ENCODE data around the gene MAF. TPM values are rescaled to one million over a fixed set of nuclear protein-coding genes. Genes with fewer than 3 reads are reported as not detected.

Gene MAF
- polyA plus RNA-seq, 1 donor from 2014 or later, result 2.1 TPM

GRCh38 chr16:79605999-79606398 is 5.5 kb upstream of the MAF start:
- no peaks in the 10 kb centered on the region for H3K36me3 ChIP-seq (ENCODE audit: insufficient read depth, low read length)
- no peak overlapping the region for H3K4me3 ChIP-seq (ENCODE audit: low read length)
- no peaks in the 10 kb centered on the region for H3K9me2 ChIP-seq (ENCODE audit: insufficient read depth, low read length)
- TF ChIP-seq MXI1 (conservative IDR thresholded peaks at IDR 0.05; ENCODE audit: poor library complexity, severe bottlenecking) (no peak), EZH2 (IDR thresholded peaks at IDR 0.05; ENCODE audit: borderline replicate concordance, insufficient read depth, low read length, poor library complexity, severe bottlenecking) (no peak), RAD21 (conservative IDR thresholded peaks at IDR 0.05) (no peak), POLR2AphosphoS5 (IDR thresholded peaks at IDR 0.05) (no peak), CTCF (IDR thresholded peaks at IDR 0.05; ENCODE audit: poor library complexity, severe bottlenecking) (no peak), EP300 (conservative IDR thresholded peaks at IDR 0.05; ENCODE audit: poor library complexity, severe bottlenecking) (no peak), TAF1 (IDR thresholded peaks at IDR 0.05; ENCODE audit: low read depth) (no peak), SMC3 (conservative IDR thresholded peaks at IDR 0.05; ENCODE audit: poor library complexity) (no peak), REST (IDR thresholded peaks at IDR 0.05; ENCODE audit: borderline replicate concordance) (no peak)
- no peak overlapping the region for H3K27ac ChIP-seq (ENCODE audit: low read length)
- H3K27me3 ChIP-seq (ENCODE audit: insufficient read depth, low read depth, low read length), result peaks cover 8% of the 10 kb centered on the region
- no peaks in the 10 kb centered on the region for H3K9me3 ChIP-seq (ENCODE audit: low read length)
- H3K79me2 ChIP-seq (replicated peaks; ENCODE audit: insufficient read depth, low read length), result no peaks in the 10 kb centered on the region
- H3F3A ChIP-seq (ENCODE audit: insufficient read depth, low read length, poor library complexity, severe bottlenecking), result no peaks in the 10 kb centered on the region
- no peak overlapping the region for H3K4me2 ChIP-seq (ENCODE audit: low read length)
- H2AFZ ChIP-seq (ENCODE audit: low read depth, low read length), result no peak overlapping the region
- H4K20me1 ChIP-seq (ENCODE audit: insufficient read depth), result no peaks in the 10 kb centered on the region
- no peak overlapping the region for H3K9ac ChIP-seq (ENCODE audit: low read length)

- no peaks in the 10 kb centered on the region for H4K20me1 ChIP-seq (ENCODE audit: insufficient read depth)
- H3K27me3 ChIP-seq (ENCODE audit: insufficient read depth, low read depth, low read length), result peaks cover 21% of the 10 kb centered on the region
- H3K9me3 ChIP-seq (ENCODE audit: low read length), result no peaks in the 10 kb centered on the region
- no peak overlapping the region for H2AFZ ChIP-seq (ENCODE audit: low read depth, low read length)
- no peaks in the 10 kb centered on the region for H3F3A ChIP-seq (ENCODE audit: insufficient read depth, low read length, poor library complexity, severe bottlenecking)
- no peaks in the 10 kb centered on the region for H3K79me2 ChIP-seq (replicated peaks; ENCODE audit: insufficient read depth, low read length)
- TF ChIP-seq EP300 (conservative IDR thresholded peaks at IDR 0.05; ENCODE audit: poor library complexity, severe bottlenecking) (no peak), POLR2AphosphoS5 (IDR thresholded peaks at IDR 0.05) (no peak), CTCF (IDR thresholded peaks at IDR 0.05; ENCODE audit: poor library complexity, severe bottlenecking) (no peak), MXI1 (conservative IDR thresholded peaks at IDR 0.05; ENCODE audit: poor library complexity, severe bottlenecking) (no peak), REST (IDR thresholded peaks at IDR 0.05; ENCODE audit: borderline replicate concordance) (no peak)
- H3K9me2 ChIP-seq (ENCODE audit: insufficient read depth, low read length), result no peaks in the 10 kb centered on the region
- H3K4me2 ChIP-seq (ENCODE audit: low read length), result no peak overlapping the region
- no peak overlapping the region for H3K27ac ChIP-seq (ENCODE audit: low read length)
- H3K4me3 ChIP-seq (ENCODE audit: low read length), result no peak overlapping the region
- H3K9ac ChIP-seq (ENCODE audit: low read length), result no peak overlapping the region
- H3K36me3 ChIP-seq (ENCODE audit: insufficient read depth, low read length), result no peaks in the 10 kb centered on the region
Measured at GRCh38 chr16:79603055-79603454, 2.5 kb upstream of the MAF start.
